GM23338 (cell line): ENCODE results near the gene GJA10. TPM values are rescaled to one million over a fixed set of nuclear protein-coding genes. Genes with fewer than 3 reads are reported as not detected.

Source experiments
- ATAC-seq: fragments of 200-7000 bp; cut with Tn5 transposase; 3 replicates; pipeline ENCODE4 v1.9.1; 2020
- DNase-seq: peaks from one replicate; pipeline ENCODE4 v3.0.0-alpha.2; 2015; ENCODE audit warnings: low spot score
- H2AFZ ChIP-seq: fragments of 200-600 bp; sonication (generic); 2 replicates; pipeline ENCODE4 v1.8.0; 2016; ENCODE audit warnings: antibody characterized with exemption, mild to moderate bottlenecking, moderate library complexity
- H3F3A ChIP-seq: fragments of 200-600 bp; sonication (generic); replicated peaks from 2 replicates; pipeline ENCODE4 v1.8.0; 2017; ENCODE audit warnings: antibody characterized with exemption, mixed run types, low read depth
- H3K27ac ChIP-seq: fragments of 200-600 bp; sonication (generic); 2 replicates; pipeline ENCODE4 v1.6.1; 2016; ENCODE audit warnings: low read depth
- H3K27me3 ChIP-seq: fragments of 200-600 bp; sonication (generic); 2 replicates; pipeline ENCODE4 v1.8.0; 2016; ENCODE audit warnings: mild to moderate bottlenecking, mixed run types, moderate library complexity; ENCODE audit not compliant: insufficient read depth
- H3K36me3 ChIP-seq: fragments of 200-600 bp; sonication (generic); 2 replicates; pipeline ENCODE4 v1.8.0; 2016; ENCODE audit warnings: mild to moderate bottlenecking; ENCODE audit not compliant: insufficient read depth
- H3K4me1 ChIP-seq: fragments of 200-600 bp; sonication (generic); 2 replicates; pipeline ENCODE4 v1.8.0; 2016; ENCODE audit warnings: mild to moderate bottlenecking, moderate library complexity; ENCODE audit not compliant: insufficient read depth
- H3K4me2 ChIP-seq: fragments of 200-600 bp; sonication (generic); 2 replicates; pipeline ENCODE4 v1.7.1; 2017; ENCODE audit warnings: mixed run types
- H3K4me3 ChIP-seq: fragments of 200-600 bp; sonication (generic); 2 replicates; pipeline ENCODE4 v1.6.1; 2016; ENCODE audit warnings: mixed run types
- H3K79me2 ChIP-seq: fragments of 200-600 bp; sonication (generic); replicated peaks from 2 replicates; pipeline ENCODE4 v1.8.0; 2017; ENCODE audit warnings: mild to moderate bottlenecking; ENCODE audit not compliant: insufficient read depth
- H3K9me2 ChIP-seq: fragments of 200-600 bp; sonication (generic); 2 replicates; pipeline ENCODE4 v1.8.0; 2017; ENCODE audit not compliant: insufficient read depth
- H4K20me1 ChIP-seq: fragments of 200-600 bp; sonication (generic); replicated peaks from 2 replicates; pipeline ENCODE4 v1.8.0; 2017; ENCODE audit warnings: mild to moderate bottlenecking; ENCODE audit not compliant: insufficient read depth
- H3K27ac Mint-ChIP-seq: 2 replicates; pipeline ENCODE4 v1.8.0; 2020; ENCODE audit warnings: inconsistent platforms, mild to moderate bottlenecking, moderate library complexity, mixed read lengths
- H3K27me3 Mint-ChIP-seq: 3 replicates; pipeline ENCODE4 v1.8.0; 2022; ENCODE audit warnings: low read depth, mild to moderate bottlenecking, moderate library complexity, mixed read lengths, inconsistent platforms; ENCODE audit not compliant: insufficient read depth, poor library complexity
- H3K36me3 Mint-ChIP-seq: 3 replicates; pipeline ENCODE4 v1.8.0; 2021; ENCODE audit warnings: low read depth, mild to moderate bottlenecking, inconsistent platforms, moderate library complexity, mixed read lengths
- H3K4me1 Mint-ChIP-seq: 3 replicates; pipeline ENCODE4 v1.8.0; 2020; ENCODE audit warnings: mild to moderate bottlenecking, inconsistent platforms, mixed read lengths
- H3K4me3 Mint-ChIP-seq: 3 replicates; pipeline ENCODE4 v1.8.0; 2021; ENCODE audit warnings: moderate library complexity, mild to moderate bottlenecking, inconsistent platforms, mixed read lengths
- H3K9me3 Mint-ChIP-seq: 3 replicates; pipeline ENCODE4 v1.8.0; 2020; ENCODE audit warnings: moderate library complexity, mild to moderate bottlenecking, inconsistent platforms, mixed read lengths
- CREB1 ChIP-seq: fragments of 250-450 bp; sonication (Bioruptor Pico); IDR thresholded peaks from 2 replicates; pipeline ENCODE4 v1.5.0; 2020; ENCODE audit warnings: low read depth, mild to moderate bottlenecking, moderate library complexity
- CTCF ChIP-seq, 2 experiments: fragments of 200-600 bp in 1 of 2; sonication (generic) in 1 of 2; conservative IDR thresholded peaks; 2 replicates each; pipeline versions ENCODE4 v1.5.1 to v1.6.1; 2016 to 2017; ENCODE audit warnings: antibody characterized with exemption in 2 of 2, low read depth in 2 of 2, mild to moderate bottlenecking in 2 of 2, moderate library complexity in 1 of 2
- EZH2 ChIP-seq: fragments of 200-600 bp; sonication (generic); IDR thresholded peaks from one replicate; pipeline ENCODE4 v1.8.0; 2017; ENCODE audit warnings: antibody characterized with exemption, mild to moderate bottlenecking, low read depth; ENCODE audit not compliant: unreplicated experiment
- EZH2phosphoT487 ChIP-seq: fragments of 200-600 bp; sonication (generic); IDR thresholded peaks from one replicate; pipeline ENCODE4 v1.8.1; 2018; ENCODE audit warnings: antibody characterized with exemption; ENCODE audit not compliant: unreplicated experiment
- JUNB ChIP-seq: IDR thresholded peaks from one replicate; pipeline ENCODE4 v1.6.1; 2016; ENCODE audit warnings: antibody characterized with exemption; ENCODE audit not compliant: unreplicated experiment
- NANOG ChIP-seq: IDR thresholded peaks from 2 replicates; pipeline ENCODE4 v1.6.1; 2016; ENCODE audit warnings: antibody characterized with exemption, borderline replicate concordance
- POLR2AphosphoS5 ChIP-seq: IDR thresholded peaks from 2 replicates; pipeline ENCODE4 v1.6.1; 2016; ENCODE audit warnings: antibody characterized with exemption, low read depth
- STAT1 ChIP-seq: IDR thresholded peaks from one replicate; pipeline ENCODE4 v1.6.1; 2016; ENCODE audit warnings: antibody characterized with exemption; ENCODE audit not compliant: unreplicated experiment
- ZNF114 ChIP-seq: fragments of 250-450 bp; sonication (Bioruptor Pico); IDR thresholded peaks from 2 replicates; pipeline ENCODE4 v1.5.0; 2020; ENCODE audit warnings: mild to moderate bottlenecking, moderate library complexity
- ZNF331 ChIP-seq: fragments of 250-450 bp; sonication (Bioruptor Pico); IDR thresholded peaks from 2 replicates; pipeline ENCODE4 v1.5.0; 2020; ENCODE audit warnings: low read depth, mild to moderate bottlenecking, moderate library complexity
- polyA plus RNA-seq: library from polyadenylated mRNA; unstranded; fragments of >200 nt; fragmentation: Nextera tagmentation; extraction: Ambion mirVana; gene quantifications from 2 replicates; pipeline ENCODE4 v1.2.1, GENCODE V29; 2016
- total RNA-seq: library from RNA; depleted of rRNA; stranded (reverse); fragments of >200 nt; shearing (Covaris generic); gene quantifications from 2 replicates; pipeline ENCODE4 v1.2.3, GENCODE V29; 2014
- TF ChIP-seq, protein P1 (sequence below): IDR thresholded peaks from one replicate; pipeline ENCODE4 v1.6.1; 2018; ENCODE audit warnings: antibody characterized with exemption; ENCODE audit not compliant: unreplicated experiment
- TF ChIP-seq, protein P2 (sequence below): IDR thresholded peaks from 2 replicates; pipeline ENCODE4 v1.6.1; 2016; ENCODE audit warnings: antibody characterized with exemption
- TF ChIP-seq, protein P3 (sequence below): fragments of 250-450 bp; sonication (Bioruptor Pico); IDR thresholded peaks from 2 replicates; pipeline ENCODE4 v1.5.0; 2020; ENCODE audit warnings: mild to moderate bottlenecking, moderate library complexity

Gene GJA10
- total and polyA plus RNA-seq, 2 experiments from 2014 or later = not detected

DNA sequence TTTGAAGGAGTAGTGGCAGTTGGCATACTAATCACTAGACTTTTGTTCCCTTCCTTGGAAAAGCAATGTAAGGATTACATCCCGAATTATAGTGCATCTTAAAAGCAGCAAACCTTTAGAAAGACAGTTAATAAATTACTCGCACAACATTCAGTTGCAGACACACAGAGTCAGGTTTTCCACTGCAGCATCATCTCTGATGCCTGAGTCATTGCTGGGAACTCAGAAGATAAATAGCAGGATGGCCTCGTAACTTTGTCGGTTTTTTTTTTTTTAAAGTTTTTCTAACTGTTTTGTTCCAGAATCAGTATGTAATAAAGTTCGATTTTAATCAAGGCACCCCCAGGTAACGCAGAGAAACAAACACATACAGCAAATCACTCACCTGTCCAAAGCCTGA, 34.3 kb downstream of the GJA10 start:
- no peak for TF ChIP-seq ZNF114 (CRISPR knock-in tag)
- TF ChIP-seq NANOG = no peak
- TF ChIP-seq, protein P1, sequence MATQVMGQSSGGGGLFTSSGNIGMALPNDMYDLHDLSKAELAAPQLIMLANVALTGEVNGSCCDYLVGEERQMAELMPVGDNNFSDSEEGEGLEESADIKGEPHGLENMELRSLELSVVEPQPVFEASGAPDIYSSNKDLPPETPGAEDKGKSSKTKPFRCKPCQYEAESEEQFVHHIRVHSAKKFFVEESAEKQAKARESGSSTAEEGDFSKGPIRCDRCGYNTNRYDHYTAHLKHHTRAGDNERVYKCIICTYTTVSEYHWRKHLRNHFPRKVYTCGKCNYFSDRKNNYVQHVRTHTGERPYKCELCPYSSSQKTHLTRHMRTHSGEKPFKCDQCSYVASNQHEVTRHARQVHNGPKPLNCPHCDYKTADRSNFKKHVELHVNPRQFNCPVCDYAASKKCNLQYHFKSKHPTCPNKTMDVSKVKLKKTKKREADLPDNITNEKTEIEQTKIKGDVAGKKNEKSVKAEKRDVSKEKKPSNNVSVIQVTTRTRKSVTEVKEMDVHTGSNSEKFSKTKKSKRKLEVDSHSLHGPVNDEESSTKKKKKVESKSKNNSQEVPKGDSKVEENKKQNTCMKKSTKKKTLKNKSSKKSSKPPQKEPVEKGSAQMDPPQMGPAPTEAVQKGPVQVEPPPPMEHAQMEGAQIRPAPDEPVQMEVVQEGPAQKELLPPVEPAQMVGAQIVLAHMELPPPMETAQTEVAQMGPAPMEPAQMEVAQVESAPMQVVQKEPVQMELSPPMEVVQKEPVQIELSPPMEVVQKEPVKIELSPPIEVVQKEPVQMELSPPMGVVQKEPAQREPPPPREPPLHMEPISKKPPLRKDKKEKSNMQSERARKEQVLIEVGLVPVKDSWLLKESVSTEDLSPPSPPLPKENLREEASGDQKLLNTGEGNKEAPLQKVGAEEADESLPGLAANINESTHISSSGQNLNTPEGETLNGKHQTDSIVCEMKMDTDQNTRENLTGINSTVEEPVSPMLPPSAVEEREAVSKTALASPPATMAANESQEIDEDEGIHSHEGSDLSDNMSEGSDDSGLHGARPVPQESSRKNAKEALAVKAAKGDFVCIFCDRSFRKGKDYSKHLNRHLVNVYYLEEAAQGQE = no peak
- no peak for TF ChIP-seq EZH2phosphoT487
- no peak for TF ChIP-seq EZH2
- TF ChIP-seq, protein P2, sequence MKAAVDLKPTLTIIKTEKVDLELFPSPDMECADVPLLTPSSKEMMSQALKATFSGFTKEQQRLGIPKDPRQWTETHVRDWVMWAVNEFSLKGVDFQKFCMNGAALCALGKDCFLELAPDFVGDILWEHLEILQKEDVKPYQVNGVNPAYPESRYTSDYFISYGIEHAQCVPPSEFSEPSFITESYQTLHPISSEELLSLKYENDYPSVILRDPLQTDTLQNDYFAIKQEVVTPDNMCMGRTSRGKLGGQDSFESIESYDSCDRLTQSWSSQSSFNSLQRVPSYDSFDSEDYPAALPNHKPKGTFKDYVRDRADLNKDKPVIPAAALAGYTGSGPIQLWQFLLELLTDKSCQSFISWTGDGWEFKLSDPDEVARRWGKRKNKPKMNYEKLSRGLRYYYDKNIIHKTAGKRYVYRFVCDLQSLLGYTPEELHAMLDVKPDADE = no peak
- no peak for TF ChIP-seq POLR2AphosphoS5
- TF ChIP-seq JUNB = no peak
- no peak for TF ChIP-seq ZNF331 (CRISPR knock-in tag)
- TF ChIP-seq, protein P3, sequence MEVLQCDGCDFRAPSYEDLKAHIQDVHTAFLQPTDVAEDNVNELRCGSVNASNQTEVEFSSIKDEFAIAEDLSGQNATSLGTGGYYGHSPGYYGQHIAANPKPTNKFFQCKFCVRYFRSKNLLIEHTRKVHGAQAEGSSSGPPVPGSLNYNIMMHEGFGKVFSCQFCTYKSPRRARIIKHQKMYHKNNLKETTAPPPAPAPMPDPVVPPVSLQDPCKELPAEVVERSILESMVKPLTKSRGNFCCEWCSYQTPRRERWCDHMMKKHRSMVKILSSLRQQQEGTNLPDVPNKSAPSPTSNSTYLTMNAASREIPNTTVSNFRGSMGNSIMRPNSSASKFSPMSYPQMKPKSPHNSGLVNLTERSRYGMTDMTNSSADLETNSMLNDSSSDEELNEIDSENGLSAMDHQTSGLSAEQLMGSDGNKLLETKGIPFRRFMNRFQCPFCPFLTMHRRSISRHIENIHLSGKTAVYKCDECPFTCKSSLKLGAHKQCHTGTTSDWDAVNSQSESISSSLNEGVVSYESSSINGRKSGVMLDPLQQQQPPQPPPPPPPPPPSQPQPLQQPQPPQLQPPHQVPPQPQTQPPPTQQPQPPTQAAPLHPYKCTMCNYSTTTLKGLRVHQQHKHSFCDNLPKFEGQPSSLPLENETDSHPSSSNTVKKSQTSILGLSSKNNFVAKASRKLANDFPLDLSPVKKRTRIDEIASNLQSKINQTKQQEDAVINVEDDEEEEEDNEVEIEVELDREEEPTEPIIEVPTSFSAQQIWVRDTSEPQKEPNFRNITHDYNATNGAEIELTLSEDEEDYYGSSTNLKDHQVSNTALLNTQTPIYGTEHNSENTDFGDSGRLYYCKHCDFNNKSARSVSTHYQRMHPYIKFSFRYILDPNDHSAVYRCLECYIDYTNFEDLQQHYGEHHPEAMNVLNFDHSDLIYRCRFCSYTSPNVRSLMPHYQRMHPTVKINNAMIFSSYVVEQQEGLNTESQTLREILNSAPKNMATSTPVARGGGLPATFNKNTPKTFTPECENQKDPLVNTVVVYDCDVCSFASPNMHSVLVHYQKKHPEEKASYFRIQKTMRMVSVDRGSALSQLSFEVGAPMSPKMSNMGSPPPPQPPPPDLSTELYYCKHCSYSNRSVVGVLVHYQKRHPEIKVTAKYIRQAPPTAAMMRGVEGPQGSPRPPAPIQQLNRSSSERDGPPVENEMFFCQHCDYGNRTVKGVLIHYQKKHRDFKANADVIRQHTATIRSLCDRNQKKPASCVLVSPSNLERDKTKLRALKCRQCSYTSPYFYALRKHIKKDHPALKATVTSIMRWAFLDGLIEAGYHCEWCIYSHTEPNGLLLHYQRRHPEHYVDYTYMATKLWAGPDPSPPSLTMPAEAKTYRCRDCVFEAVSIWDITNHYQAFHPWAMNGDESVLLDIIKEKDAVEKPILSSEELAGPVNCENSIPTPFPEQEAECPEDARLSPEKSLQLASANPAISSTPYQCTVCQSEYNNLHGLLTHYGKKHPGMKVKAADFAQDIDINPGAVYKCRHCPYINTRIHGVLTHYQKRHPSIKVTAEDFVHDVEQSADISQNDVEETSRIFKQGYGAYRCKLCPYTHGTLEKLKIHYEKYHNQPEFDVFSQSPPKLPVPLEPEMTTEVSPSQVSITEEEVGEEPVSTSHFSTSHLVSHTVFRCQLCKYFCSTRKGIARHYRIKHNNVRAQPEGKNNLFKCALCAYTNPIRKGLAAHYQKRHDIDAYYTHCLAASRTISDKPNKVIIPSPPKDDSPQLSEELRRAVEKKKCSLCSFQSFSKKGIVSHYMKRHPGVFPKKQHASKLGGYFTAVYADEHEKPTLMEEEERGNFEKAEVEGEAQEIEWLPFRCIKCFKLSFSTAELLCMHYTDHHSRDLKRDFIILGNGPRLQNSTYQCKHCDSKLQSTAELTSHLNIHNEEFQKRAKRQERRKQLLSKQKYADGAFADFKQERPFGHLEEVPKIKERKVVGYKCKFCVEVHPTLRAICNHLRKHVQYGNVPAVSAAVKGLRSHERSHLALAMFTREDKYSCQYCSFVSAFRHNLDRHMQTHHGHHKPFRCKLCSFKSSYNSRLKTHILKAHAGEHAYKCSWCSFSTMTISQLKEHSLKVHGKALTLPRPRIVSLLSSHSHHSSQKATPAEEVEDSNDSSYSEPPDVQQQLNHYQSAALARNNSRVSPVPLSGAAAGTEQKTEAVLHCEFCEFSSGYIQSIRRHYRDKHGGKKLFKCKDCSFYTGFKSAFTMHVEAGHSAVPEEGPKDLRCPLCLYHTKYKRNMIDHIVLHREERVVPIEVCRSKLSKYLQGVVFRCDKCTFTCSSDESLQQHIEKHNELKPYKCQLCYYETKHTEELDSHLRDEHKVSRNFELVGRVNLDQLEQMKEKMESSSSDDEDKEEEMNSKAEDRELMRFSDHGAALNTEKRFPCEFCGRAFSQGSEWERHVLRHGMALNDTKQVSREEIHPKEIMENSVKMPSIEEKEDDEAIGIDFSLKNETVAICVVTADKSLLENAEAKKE (CRISPR knock-in tag) = no peak
- no peak for TF ChIP-seq STAT1
- no peak for TF ChIP-seq CTCF (conservative IDR thresholded peaks at IDR 0.05; ENCODE audit: low read depth in 2 of 2)
- no peak for TF ChIP-seq CREB1 (CRISPR knock-in tag)
- H3K4me1 Mint-ChIP-seq = peaks cover 8% of the 10 kb centered on the region
- H3K4me3 Mint-ChIP-seq = no peak overlapping the region

More for the DNA sequence above, 34.3 kb downstream of the GJA10 start:
- no peak overlapping the region for H3K27ac ChIP-seq
- H3K9me2 ChIP-seq = no peaks in the 10 kb centered on the region; the same call in 1 of the 2 replicates
- H2AFZ ChIP-seq = no peak overlapping the region
- H4K20me1 ChIP-seq = no peaks in the 10 kb centered on the region
- H3K4me1 ChIP-seq = 0 out of 2 replicates have a peak, but pooled peaks cover 5% of the 10 kb centered on the region
- no peaks in the 10 kb centered on the region for H3K79me2 ChIP-seq
- no peak overlapping the region for H3K4me2 ChIP-seq
- ATAC-seq (no peak), DNase-seq (no peak)
- Mint-ChIP-seq H3K36me3 (no peaks in the 10 kb centered on the region), H3K27me3 (peaks cover 2% of the 10 kb centered on the region), H3K9me3 (no peaks in the 10 kb centered on the region), H3K27ac (no peak overlapping the region)
- H3F3A ChIP-seq = no peaks in the 10 kb centered on the region
- no peak overlapping the region for H3K4me3 ChIP-seq
- H3K36me3 ChIP-seq = no peaks in the 10 kb centered on the region
- no peaks in the 10 kb centered on the region for H3K27me3 ChIP-seq
